ENCODE data around the gene NUBPL.
A peak's percentile ranks its signal among the peaks of the same experiment; 100 is the strongest.
"Not testable (repeated sequence)": the region's sequence is repeated elsewhere in the genome, so short reads cannot be mapped to it uniquely, and the experiment has no call there.

The NUBPL gene

GRCh38 chr14:31578792-31579501 lies 17.7 kb downstream of the NUBPL start:
- no peak for DNase-seq (ENCODE audit: low read depth)

GRCh38 chr14:31580234-31580633 lies 19.0 kb downstream of the NUBPL start:
- DNase-seq (ENCODE audit: low read depth): no peak

GRCh38 chr14:31582286-31582691 lies 21.1 kb downstream of the NUBPL start:
- DNase-seq (ENCODE audit: low read depth): peak; percentile 65

DNA sequence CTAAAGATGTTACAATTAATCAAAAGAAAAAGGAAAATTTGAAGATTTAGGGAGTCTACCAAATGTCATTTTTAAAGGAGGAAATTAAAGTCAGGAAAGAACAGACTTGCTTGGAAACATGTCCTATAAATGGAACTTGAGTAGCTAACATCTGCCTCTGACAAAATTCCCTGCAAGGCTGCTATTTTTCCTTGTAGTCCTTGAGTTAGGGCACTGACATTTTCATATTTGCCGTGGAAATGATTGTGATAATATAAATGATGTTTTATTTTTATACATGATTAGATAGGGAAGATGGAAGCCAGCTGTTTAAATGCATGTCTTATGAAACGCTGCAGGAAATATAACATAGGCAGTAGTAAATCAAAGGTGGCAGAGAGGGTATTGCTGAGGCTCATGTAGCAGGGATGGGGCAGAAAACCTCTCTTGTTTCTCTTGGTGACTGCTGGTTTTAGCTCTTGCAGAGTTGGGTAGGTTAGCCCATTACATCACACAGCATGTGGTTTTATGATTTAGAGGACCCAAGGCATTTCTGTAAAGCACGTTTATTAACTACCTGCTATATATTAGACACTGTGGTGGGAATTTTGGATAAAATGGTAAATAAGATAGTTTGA lies 21.7 kb downstream of the NUBPL start:
- no peak for DNase-seq (ENCODE audit: low read depth)

GRCh38 chr14:31590206-31590605 lies 29.0 kb downstream of the NUBPL start:
- DNase-seq (ENCODE audit: low read depth): no peak

DNA sequence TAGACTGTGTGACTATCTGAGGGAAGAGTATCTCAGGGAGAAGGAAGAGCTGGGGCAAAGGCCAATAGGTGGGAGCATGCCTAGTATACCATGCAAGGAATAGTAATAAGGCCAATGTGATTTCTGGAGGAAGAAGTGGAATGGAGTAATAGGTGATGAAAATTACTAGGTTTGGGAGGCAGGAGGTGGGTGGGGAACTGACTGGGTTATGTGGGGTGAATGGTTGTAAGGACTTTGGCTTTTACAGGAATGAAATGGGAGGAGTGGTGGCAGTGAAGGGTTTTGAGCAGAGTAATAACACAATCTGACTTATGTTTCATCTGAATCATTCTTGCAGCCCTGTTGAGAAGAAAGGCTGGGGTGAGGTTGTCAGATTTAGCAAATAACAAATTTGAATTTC lies 30.9 kb downstream of the NUBPL start:
- no peak for DNase-seq (ENCODE audit: low read depth)

GRCh38 chr14:31592631-31593030 lies 31.4 kb downstream of the NUBPL start:
- peak; percentile 32 for DNase-seq (ENCODE audit: low read depth)

GRCh38 chr14:31596342-31597095 lies 35.3 kb downstream of the NUBPL start:
- peak; percentile 39 for DNase-seq (ENCODE audit: low read depth)

GRCh38 chr14:31605702-31606101 lies 44.5 kb downstream of the NUBPL start:
- DNase-seq (ENCODE audit: low read depth): no peak

DNA sequence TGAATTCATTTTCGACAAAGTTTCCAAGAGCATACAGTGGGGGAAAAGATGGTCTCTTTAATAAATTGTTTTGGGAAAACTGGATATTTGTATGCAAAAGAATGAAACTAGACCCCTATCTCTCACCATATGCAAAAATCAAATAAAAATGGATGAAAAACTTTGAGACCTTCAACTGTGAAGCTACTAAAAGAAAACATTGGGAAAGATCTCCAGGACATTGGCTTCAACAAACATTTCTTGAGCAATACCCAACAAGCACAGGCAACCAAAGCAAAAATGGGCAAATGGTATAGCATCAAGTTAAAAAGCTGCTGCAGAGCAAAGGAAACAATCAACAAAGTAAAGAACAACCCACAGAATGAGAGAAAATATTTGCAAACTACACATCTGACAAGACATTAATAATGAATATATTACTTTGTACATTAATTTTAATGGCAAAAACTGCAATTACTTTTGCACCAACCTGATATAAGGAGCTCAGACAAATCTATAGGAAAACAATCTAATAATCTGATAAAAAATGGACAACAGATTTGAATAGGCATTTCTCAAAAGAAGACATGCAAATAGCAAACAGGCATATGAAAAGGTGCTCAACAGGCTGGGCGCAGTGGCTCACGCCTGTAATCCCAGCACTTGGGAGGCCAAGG lies 50.7 kb downstream of the NUBPL start:
- no peak for DNase-seq (ENCODE audit: low read depth)

DNA sequence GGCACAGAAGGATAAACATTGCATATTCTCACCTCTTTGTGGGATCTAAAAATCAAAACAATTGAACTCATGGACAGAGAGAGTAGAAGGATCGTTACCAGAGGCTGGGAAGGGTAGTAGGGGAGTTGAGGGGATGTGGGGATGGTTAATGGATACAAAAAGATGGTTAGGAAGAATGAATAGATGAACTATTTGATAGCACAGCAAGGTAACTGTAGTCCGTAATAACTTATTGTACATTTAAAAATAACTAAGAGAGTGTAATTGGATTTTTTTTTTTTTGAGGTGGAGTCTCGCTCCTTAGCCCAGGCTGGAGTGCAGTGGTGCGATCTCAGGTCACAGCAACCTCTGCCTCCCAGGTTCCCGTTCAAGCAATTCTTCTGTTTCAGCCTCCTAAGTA lies 52.0 kb downstream of the NUBPL start:
- no peak for DNase-seq (ENCODE audit: low read depth)

- DNase-seq (ENCODE audit: low read depth): not testable (repeated sequence)
These were observed 57.7 kb downstream of the NUBPL start for GRCh38 chr14:31618884-31619283.

DNA sequence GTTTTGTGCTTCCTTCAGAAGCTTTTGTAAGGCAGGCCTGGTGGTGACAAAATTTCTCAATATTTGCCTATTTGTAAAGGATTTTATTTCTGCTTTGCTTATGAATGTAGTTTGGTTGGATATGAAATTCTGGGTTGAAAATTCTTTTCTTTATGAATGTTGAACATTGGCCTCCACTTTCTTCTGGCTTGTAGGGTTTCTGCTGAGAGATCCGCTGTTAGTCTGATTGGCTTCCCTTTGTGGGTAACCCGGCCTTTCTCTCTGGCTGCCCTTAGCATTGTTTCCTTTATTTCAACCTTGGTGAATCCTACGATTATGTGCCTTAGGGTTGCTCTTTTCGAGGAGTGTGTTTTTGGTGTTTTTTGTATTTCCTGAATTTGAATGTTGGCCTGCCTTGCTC lies 58.2 kb downstream of the NUBPL start:
- no peak for DNase-seq (ENCODE audit: low read depth)

- not testable (repeated sequence) for DNase-seq (ENCODE audit: low read depth)
These were observed 59.7 kb downstream of the NUBPL start for GRCh38 chr14:31620898-31621297.

- no peak for DNase-seq (ENCODE audit: low read depth)
These were observed 60.9 kb downstream of the NUBPL start for GRCh38 chr14:31622060-31622459.

- not testable (repeated sequence) for DNase-seq (ENCODE audit: low read depth)
These were observed 91.7 kb downstream of the NUBPL start for GRCh38 chr14:31652900-31653299.

DNA sequence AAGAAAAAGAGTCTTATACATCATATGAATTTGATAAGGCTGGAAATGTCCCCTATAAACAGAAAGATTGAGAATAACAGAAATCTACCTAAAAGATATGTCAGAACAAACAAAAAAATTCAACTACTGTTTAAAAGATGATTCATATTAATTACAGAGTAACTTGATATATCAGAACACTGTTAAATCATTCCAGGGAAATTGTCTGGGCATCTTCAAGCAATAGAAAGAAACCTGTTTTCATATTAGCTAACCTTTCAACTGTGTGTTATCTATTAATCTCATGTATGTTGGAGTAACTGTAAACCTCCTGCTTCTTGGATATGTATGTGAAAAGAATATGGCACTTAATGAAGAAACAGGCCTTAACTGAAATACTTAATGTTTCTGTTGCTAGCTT lies 96.7 kb downstream of the NUBPL start:
- peak; percentile 5 for DNase-seq (ENCODE audit: low read depth)

- DNase-seq (ENCODE audit: low read depth): peak; percentile 5
These were observed 98.1 kb downstream of the NUBPL start for GRCh38 chr14:31659278-31659677.

- no peak for DNase-seq (ENCODE audit: low read depth)
These were observed 99.0 kb downstream of the NUBPL start for GRCh38 chr14:31660191-31660590.

DNA sequence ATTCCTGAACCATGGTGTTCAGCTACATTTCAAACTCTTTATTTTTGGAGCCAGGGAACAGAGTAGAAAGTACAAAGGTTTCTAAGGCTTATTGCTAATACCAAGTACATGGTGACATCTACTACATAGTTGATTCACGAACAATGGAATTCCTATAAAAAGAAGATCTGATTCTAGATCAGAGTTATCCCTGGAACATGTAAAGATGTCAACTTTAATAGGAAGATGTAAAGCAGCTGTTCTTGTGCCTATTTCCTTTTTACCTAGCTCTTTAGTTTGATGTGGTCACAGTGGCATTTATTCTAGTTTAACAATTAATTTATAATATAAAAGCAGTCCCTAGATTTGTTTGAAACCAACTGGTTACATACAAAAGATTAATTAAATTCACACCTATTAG lies 99.5 kb downstream of the NUBPL start:
- no peak for DNase-seq (ENCODE audit: low read depth)

DNA sequence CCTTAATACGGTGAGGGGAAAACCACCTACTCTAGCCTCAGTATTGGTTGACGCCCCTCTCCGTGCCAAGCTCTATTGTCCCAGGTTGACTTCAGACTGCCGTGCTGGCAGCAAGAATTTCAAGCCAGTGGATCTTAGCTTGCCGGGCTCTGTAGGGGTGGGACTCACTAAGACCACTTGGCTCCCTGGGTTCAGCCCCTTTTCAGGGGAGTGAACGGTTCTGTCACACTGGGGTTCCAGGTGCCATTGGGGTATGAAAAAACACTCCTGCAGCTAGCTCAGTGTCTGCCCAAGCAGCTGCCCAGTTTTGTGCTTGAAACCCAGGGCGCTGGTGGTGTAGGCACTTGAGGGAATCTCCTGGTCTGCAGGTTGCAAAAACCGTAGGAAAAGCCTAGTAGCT lies 107.1 kb downstream of the NUBPL start:
- no peak for DNase-seq (ENCODE audit: low read depth)

DNA sequence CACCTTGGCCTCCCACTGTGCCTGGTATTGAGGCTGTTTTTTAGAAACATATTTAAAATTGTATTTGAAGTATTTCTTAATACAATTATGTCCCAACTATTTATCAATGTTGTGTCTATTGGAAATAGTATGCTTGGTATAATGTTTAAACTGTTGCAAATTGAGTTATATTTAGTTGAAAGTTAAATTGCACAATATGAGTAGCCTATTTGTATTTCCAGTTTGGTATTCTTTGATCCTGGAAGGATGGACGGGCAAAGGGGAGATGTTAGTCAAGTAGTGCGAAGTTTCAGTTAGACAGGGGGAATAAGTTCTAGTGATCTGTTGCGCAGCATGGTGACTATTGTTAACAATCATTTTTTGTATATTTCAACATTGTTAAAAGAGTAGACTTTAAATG lies 111.5 kb downstream of the NUBPL start:
- DNase-seq (ENCODE audit: low read depth): no peak

DNA sequence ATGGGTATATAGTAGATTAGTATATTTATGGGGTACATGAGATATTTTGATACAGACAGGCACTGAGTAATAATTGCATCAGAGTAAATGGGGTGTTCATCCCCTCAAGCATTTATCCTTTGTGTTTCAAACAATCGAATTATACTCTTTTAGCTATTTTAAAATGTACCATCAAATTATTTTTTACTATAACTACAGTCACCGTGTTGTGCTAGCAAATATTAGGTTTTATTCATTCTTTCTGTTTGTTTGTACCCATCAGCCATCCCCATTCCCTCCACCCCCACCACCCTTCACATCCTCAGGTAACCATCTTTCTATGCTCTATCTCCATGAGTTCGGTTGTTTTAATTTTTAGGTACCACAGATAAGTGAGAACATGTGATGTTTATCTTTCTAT lies 115.8 kb downstream of the NUBPL start:
- no peak for DNase-seq (ENCODE audit: low read depth)
